Activated CD8-positive, alpha-beta memory T cell treated with anti-CD3 and anti-CD28 coated beads for 4 hours (primary cell): ENCODE results near the gene URM1.

Experiments used
- DNase-seq, 2 donors: peaks; one replicate each; pipeline ENCODE4 v3.0.0-alpha.2; 2020; ENCODE audit warnings: low read depth in 2 of 2

URM1 gene

GRCh38 chr9:128429513-128430086 is 58.4 kb downstream of the URM1 start:
- DNase-seq, result no peak

GRCh38 chr9:128431207-128431606 is 60.0 kb downstream of the URM1 start:
- DNase-seq, result no peak

GRCh38 chr9:128434340-128434739 is 63.2 kb downstream of the URM1 start:
- DNase-seq, result no peak

- no peak for DNase-seq
Observed at GRCh38 chr9:128435611-128436010, 64.4 kb downstream of the URM1 start.

- peak; percentile 55 to 66 for DNase-seq
Observed at GRCh38 chr9:128438343-128439109, 67.4 kb downstream of the URM1 start.

- DNase-seq, result no peak
Observed at GRCh38 chr9:128439273-128439672, 68.1 kb downstream of the URM1 start.
